Glutamatergic neuron (in vitro differentiated cells): Measurements from ENCODE around the gene PZP. TPM values are rescaled to one million over a fixed set of nuclear protein-coding genes. Genes with fewer than 3 reads are reported as not detected.

Source experiments
- DNase-seq: peaks from one replicate; pipeline ENCODE4 v3.0.0; 2022
- H3K27ac Mint-ChIP-seq: one replicate; pipeline ENCODE4 v1.8.0; 2020; ENCODE audit warnings: mild to moderate bottlenecking, mixed read lengths, inconsistent platforms; ENCODE audit not compliant: unreplicated experiment
- H3K27me3 Mint-ChIP-seq: one replicate; pipeline ENCODE4 v1.8.0; 2020; ENCODE audit warnings: mild to moderate bottlenecking, moderate library complexity, mixed read lengths, inconsistent platforms; ENCODE audit not compliant: unreplicated experiment
- H3K36me3 Mint-ChIP-seq: one replicate; pipeline ENCODE4 v1.8.0; 2020; ENCODE audit warnings: mild to moderate bottlenecking, mixed read lengths, inconsistent platforms; ENCODE audit not compliant: unreplicated experiment
- H3K4me1 Mint-ChIP-seq: one replicate; pipeline ENCODE4 v1.8.0; 2020; ENCODE audit warnings: mild to moderate bottlenecking, low read depth, mixed read lengths, inconsistent platforms; ENCODE audit not compliant: unreplicated experiment
- H3K4me3 Mint-ChIP-seq: one replicate; pipeline ENCODE4 v1.8.0; 2020; ENCODE audit warnings: mild to moderate bottlenecking, mixed read lengths, inconsistent platforms; ENCODE audit not compliant: unreplicated experiment
- H3K9me3 Mint-ChIP-seq: one replicate; pipeline ENCODE4 v1.8.0; 2020; ENCODE audit warnings: mild to moderate bottlenecking, moderate library complexity, mixed read lengths, inconsistent platforms; ENCODE audit not compliant: unreplicated experiment
- microRNA-seq: library from miRNA; unstranded; fragments of <30 nt; microRNA quantifications from one replicate; pipeline ENCODE4, GENCODE V29; 2020; ENCODE audit not compliant: unreplicated experiment
- total RNA-seq: library from RNA; stranded (reverse); fragmentation: NEBNext Ultra II Directional; extraction: Animal tissue kit (Norgen Biotek cat#: 25700); gene quantifications from one replicate; pipeline ENCODE4 v1.2.1, GENCODE V29; 2021; ENCODE audit not compliant: unreplicated experiment
- TF ChIP-seq, protein P1 (sequence below): fragments of 200-600 bp; sonication (generic); IDR thresholded peaks from one replicate; pipeline ENCODE4 v1.5.0; 2021; ENCODE audit not compliant: partially characterized antibody, unreplicated experiment

The PZP gene
- total RNA-seq, 1 donor from 2014 or later, result not detected

DNA sequence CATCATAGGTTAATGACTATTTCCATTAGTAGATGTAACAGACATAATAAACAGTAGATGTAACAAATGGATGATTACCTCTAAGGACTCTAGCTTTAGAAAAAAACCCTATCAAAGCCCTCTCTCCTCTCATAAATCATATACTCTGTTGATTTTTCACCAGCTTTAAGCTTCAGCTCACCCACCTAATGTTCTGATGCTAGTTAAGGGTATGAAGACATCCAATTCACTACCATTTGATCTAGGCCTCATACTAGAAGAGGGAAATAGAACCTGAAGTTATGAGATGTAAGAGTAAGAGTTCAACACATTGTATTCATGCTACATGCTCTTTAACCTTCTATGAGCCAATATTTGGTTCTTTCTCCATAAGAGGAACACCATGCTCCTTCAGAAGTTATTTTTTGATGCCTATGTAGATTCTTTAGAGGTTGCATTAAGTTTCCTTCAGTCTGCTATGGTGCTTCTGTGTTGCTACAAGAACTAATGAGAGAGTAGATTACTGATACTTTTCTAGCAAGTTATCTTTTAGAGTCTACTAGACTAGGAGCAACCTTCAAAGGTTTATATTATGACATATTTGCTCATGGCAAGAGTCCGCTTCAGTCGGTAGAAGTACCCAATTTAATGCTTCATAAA, 108.5 kb downstream of the PZP start:
- DNase-seq, result no peak
- H3K4me3 Mint-ChIP-seq, result no peak overlapping the region
- no peaks in the 10 kb centered on the region for H3K27me3 Mint-ChIP-seq
- TF ChIP-seq, protein P1, sequence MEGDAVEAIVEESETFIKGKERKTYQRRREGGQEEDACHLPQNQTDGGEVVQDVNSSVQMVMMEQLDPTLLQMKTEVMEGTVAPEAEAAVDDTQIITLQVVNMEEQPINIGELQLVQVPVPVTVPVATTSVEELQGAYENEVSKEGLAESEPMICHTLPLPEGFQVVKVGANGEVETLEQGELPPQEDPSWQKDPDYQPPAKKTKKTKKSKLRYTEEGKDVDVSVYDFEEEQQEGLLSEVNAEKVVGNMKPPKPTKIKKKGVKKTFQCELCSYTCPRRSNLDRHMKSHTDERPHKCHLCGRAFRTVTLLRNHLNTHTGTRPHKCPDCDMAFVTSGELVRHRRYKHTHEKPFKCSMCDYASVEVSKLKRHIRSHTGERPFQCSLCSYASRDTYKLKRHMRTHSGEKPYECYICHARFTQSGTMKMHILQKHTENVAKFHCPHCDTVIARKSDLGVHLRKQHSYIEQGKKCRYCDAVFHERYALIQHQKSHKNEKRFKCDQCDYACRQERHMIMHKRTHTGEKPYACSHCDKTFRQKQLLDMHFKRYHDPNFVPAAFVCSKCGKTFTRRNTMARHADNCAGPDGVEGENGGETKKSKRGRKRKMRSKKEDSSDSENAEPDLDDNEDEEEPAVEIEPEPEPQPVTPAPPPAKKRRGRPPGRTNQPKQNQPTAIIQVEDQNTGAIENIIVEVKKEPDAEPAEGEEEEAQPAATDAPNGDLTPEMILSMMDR, result no peak
- H3K4me1 Mint-ChIP-seq, result no peaks in the 10 kb centered on the region
- no peaks in the 10 kb centered on the region for H3K9me3 Mint-ChIP-seq
- H3K36me3 Mint-ChIP-seq, result no peaks in the 10 kb centered on the region
- H3K27ac Mint-ChIP-seq, result no peak overlapping the region

Small RNA genes lying within 50 kb of the gene (microRNA-seq; reads per million reads assigned to microRNA genes)
- gene MIR1244-3, result not detected

Other genes starting within 250 kb of the PZP start
- gene KLRG1, start 218.8 kb downstream of the PZP start, total RNA-seq, result 5.2 TPM
- gene A2M, start 92.5 kb downstream of the PZP start, total RNA-seq, result 346 TPM